Loucy (cell line): ENCODE data around the gene PDZD7.

Experiments used
- CTCF ChIP-seq: fragments of 200-600 bp; sonication (generic); conservative IDR thresholded peaks from 2 replicates; pipeline ENCODE4 v1.5.1; 2014; ENCODE audit warnings: mild to moderate bottlenecking, antibody characterized with exemption, low read length
- EZH2phosphoT487 ChIP-seq: fragments of 200-600 bp; IDR thresholded peaks from 2 replicates; pipeline ENCODE4 v1.6.1; 2018; ENCODE audit warnings: antibody characterized with exemption, mild to moderate bottlenecking, moderate library complexity, borderline replicate concordance

DNA sequence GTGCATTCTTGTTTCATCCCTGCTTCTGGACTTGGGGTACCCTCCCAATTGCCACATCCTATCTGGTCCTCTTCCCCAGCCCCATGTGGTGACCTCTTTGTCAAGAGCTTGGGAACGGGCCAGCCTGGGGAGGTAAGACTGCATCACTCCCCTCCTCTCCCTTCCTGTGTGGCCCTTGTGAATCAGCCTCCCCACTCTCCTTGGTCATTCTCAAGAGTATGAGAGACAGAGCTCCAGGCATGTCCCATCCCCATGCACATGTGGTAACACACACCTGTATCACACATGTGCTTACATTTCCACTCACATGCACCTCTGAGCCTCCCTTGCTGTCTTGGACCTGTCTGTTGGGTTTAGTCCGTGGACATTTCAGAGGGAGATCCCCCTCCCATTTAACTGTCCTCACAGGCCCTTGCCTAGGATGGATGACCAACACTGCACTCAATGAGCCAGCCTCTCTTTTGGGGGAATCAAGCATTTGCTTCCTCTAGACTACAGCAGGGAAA is 46.2 kb downstream of the PDZD7 start:
- no peak for TF ChIP-seq CTCF
- TF ChIP-seq EZH2phosphoT487, result no peak
